HepG2 (cell line): ENCODE measurements around the gene DDX28. TPM values are rescaled to one million over a fixed set of nuclear protein-coding genes. Genes with fewer than 3 reads are reported as not detected.

Experiments used
- JUN ChIP-seq: sonication (generic); formaldehyde crosslinking; IDR thresholded peaks from 2 replicates; pipeline ENCODE4 v1.4.0; 2020; ENCODE audit warnings: mild to moderate bottlenecking, missing genetic modification reagents
- KLF16 ChIP-seq, 2 experiments: sonication (generic) in 1 of 2; formaldehyde crosslinking in 1 of 2; IDR thresholded peaks; 2 replicates each; pipeline versions ENCODE4 v1.6.1 to v1.8.0; 2016 to 2023; ENCODE audit warnings: missing genetic modification reagents in 2 of 2, missing compliant biosample characterization in 1 of 2
- MIER2 ChIP-seq: IDR thresholded peaks from 2 replicates; pipeline ENCODE4 v1.6.1; 2016; ENCODE audit warnings: missing biosample characterization, missing genetic modification reagents
- RFXAP ChIP-seq: sonication (generic); formaldehyde crosslinking; IDR thresholded peaks from 2 replicates; pipeline ENCODE4 v1.4.0; 2020; ENCODE audit warnings: missing genetic modification reagents, borderline replicate concordance
- ZNF510 ChIP-seq: sonication (generic); formaldehyde crosslinking; IDR thresholded peaks from 2 replicates; pipeline ENCODE4 v1.4.0; 2020; ENCODE audit warnings: low read depth, mild to moderate bottlenecking, missing genetic modification reagents
- ZNF547 ChIP-seq: sonication (generic); formaldehyde crosslinking; IDR thresholded peaks from 2 replicates; pipeline ENCODE4 v1.5.1; 2020; ENCODE audit warnings: mild to moderate bottlenecking, missing genetic modification reagents
- ZNF556 ChIP-seq: sonication (generic); formaldehyde crosslinking; IDR thresholded peaks from 2 replicates; pipeline ENCODE4 v1.4.0; 2020; ENCODE audit warnings: mild to moderate bottlenecking, missing genetic modification reagents, borderline replicate concordance
- ZNF660 ChIP-seq: sonication (generic); formaldehyde crosslinking; IDR thresholded peaks from 2 replicates; pipeline ENCODE4 v1.5.1; 2020; ENCODE audit warnings: mild to moderate bottlenecking, low read depth, missing genetic modification reagents, borderline replicate concordance
- ZNF777 ChIP-seq: sonication (generic); formaldehyde crosslinking; IDR thresholded peaks from 2 replicates; pipeline ENCODE4 v1.4.0; 2020; ENCODE audit warnings: missing genetic modification reagents
- ZNF788 ChIP-seq: sonication (generic); formaldehyde crosslinking; IDR thresholded peaks from 2 replicates; pipeline ENCODE4 v1.5.0; 2020; ENCODE audit warnings: mild to moderate bottlenecking, missing genetic modification reagents, borderline replicate concordance
- ZNF850 ChIP-seq: sonication (generic); formaldehyde crosslinking; conservative IDR thresholded peaks from 2 replicates; pipeline ENCODE4 v1.9.0; 2021; ENCODE audit warnings: mild to moderate bottlenecking, missing genetic modification reagents
- polyA plus RNA-seq, 8 experiments: library from polyadenylated mRNA; depleted of rRNA in 3 of 8; stranded (reverse) in 7 of 8; unstranded in 1 of 8; fragments of >200 nt; fragmentation: Illumina TruSeq in 4 of 8; extraction: Trizol in 4 of 8; gene quantifications; 2 replicates each; pipeline versions ENCODE4 v1.2.1 to v1.2.3, GENCODE V29; 2011 to 2016; ENCODE audit warnings: low read depth in 4 of 8, missing spikeins in 1 of 8, mixed read lengths in 1 of 8; ENCODE audit not compliant: insufficient read depth in 1 of 8
- total RNA-seq, 5 experiments: library from RNA; depleted of rRNA; stranded (reverse); fragments of >200 nt; fragmentation: Illumina TruSeq; extraction: Trizol; gene quantifications; 2 replicates each; pipeline ENCODE4 v1.2.3, GENCODE V29; 2016; ENCODE audit warnings: low read depth in 1 of 5
- TF ChIP-seq, protein P1 (sequence below): sonication (generic); formaldehyde crosslinking; IDR thresholded peaks from 2 replicates; pipeline ENCODE4 v1.4.0; 2020; ENCODE audit warnings: missing genetic modification reagents, borderline replicate concordance
- TF ChIP-seq, protein P2 (sequence below): sonication (generic); formaldehyde crosslinking; IDR thresholded peaks from 2 replicates; pipeline ENCODE4 v1.5.0; 2020; ENCODE audit warnings: missing genetic modification reagents
- TF ChIP-seq, protein P3 (sequence below): sonication (generic); formaldehyde crosslinking; IDR thresholded peaks from 2 replicates; pipeline ENCODE4 v1.4.0; 2020; ENCODE audit warnings: missing genetic modification reagents
- TF ChIP-seq, protein P4 (sequence below): sonication (generic); formaldehyde crosslinking; IDR thresholded peaks from 2 replicates; pipeline ENCODE4 v1.4.0; 2020; ENCODE audit warnings: missing genetic modification reagents, low read depth, mild to moderate bottlenecking, borderline replicate concordance
- TF ChIP-seq, protein P5 (sequence below): sonication (generic); formaldehyde crosslinking; IDR thresholded peaks from 2 replicates; pipeline ENCODE4 v1.4.0; 2020; ENCODE audit warnings: missing genetic modification reagents
- TF ChIP-seq, protein P6 (sequence below): sonication (generic); formaldehyde crosslinking; IDR thresholded peaks from 2 replicates; pipeline ENCODE4 v1.8.0; 2023; ENCODE audit warnings: mild to moderate bottlenecking, missing genetic modification reagents
- TF ChIP-seq, protein P7 (sequence below): IDR thresholded peaks from 2 replicates; pipeline ENCODE4 v1.6.1; 2016; ENCODE audit warnings: mild to moderate bottlenecking

Gene DDX28
- total and polyA plus RNA-seq, 2 of the 13 experiments (the other 11 are each of a cell fraction or from before 2014, with no cell fraction given): 14.1 to 16.4 TPM

DNA sequence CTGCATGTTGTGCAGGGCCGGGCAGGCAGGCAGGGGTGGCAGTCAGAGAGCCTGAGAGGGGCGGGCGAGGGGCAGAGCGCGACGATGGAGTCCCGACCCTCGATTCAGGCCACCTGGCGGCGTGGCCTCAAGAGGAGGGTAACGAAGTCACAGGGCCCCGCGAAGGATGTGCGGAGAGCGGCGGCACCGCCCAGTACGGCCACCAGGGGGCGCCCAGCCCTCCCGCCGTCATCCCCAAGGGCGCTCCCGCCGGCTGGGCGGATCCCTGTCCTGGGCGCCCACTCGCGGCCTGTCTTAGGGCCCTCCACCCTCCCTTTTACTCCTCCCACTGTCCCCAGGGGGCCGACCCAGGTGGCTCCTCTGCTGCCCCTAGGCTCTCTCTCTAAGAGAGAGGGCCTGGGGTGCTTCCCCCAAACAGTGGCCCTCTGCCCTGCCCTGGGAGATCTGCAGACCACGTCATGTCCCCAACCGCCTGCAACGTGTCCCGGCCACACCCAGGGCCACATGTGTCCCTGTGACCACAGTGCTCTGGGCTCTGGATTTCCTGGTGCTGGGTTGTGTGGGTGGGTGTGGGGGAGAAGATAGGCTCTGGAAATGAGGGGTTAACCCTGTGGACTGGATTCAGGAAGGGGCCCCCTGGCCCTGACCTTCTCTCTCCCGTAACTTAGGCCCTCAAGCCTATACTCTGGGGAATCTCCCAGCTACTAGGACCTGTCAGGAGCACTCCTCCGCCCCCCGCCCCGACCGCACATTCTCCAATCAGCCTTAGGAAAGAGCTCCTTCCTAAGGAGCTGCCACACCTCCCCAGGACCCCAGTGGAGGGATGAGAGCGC, 29.6 kb downstream of the DDX28 start (continued):
- TF ChIP-seq, protein P1, sequence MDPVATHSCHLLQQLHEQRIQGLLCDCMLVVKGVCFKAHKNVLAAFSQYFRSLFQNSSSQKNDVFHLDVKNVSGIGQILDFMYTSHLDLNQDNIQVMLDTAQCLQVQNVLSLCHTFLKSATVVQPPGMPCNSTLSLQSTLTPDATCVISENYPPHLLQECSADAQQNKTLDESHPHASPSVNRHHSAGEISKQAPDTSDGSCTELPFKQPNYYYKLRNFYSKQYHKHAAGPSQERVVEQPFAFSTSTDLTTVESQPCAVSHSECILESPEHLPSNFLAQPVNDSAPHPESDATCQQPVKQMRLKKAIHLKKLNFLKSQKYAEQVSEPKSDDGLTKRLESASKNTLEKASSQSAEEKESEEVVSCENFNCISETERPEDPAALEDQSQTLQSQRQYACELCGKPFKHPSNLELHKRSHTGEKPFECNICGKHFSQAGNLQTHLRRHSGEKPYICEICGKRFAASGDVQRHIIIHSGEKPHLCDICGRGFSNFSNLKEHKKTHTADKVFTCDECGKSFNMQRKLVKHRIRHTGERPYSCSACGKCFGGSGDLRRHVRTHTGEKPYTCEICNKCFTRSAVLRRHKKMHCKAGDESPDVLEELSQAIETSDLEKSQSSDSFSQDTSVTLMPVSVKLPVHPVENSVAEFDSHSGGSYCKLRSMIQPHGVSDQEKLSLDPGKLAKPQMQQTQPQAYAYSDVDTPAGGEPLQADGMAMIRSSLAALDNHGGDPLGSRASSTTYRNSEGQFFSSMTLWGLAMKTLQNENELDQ: no peak
- TF ChIP-seq JUN (CRISPR knock-in tag) (peak; percentile 28; the same call in 1 of the 2 replicates), ZNF547 (CRISPR knock-in tag) (peak; percentile 84; the same call in 1 of the 2 replicates), ZNF850 (0 out of 2 replicates have a peak, but pooled peaks have one; percentile 16), MIER2 (CRISPR knock-in tag) (0 out of 2 replicates have a peak, but pooled peaks have one; percentile 28), ZNF510 (CRISPR knock-in tag) (peak; percentile 66; the same call in 1 of the 2 replicates), RFXAP (peak; percentile 81; the same call in 1 of the 2 replicates), ZNF788 (peak; percentile 89; the same call in 1 of the 2 replicates), ZNF660 (CRISPR knock-in tag) (no peak), ZNF777 (CRISPR knock-in tag) (peak; percentile 51; the same call in 1 of the 2 replicates), ZNF556 (peak; percentile 35; the same call in 1 of the 2 replicates), KLF16 (CRISPR knock-in tag; IDR thresholded peaks at IDR 0.05) (peak; percentile 74 to 96; a peak in 3 of 4 replicates)
- TF ChIP-seq, protein P2, sequence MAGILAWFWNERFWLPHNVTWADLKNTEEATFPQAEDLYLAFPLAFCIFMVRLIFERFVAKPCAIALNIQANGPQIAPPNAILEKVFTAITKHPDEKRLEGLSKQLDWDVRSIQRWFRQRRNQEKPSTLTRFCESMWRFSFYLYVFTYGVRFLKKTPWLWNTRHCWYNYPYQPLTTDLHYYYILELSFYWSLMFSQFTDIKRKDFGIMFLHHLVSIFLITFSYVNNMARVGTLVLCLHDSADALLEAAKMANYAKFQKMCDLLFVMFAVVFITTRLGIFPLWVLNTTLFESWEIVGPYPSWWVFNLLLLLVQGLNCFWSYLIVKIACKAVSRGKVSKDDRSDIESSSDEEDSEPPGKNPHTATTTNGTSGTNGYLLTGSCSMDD: no peak
- TF ChIP-seq, protein P3, sequence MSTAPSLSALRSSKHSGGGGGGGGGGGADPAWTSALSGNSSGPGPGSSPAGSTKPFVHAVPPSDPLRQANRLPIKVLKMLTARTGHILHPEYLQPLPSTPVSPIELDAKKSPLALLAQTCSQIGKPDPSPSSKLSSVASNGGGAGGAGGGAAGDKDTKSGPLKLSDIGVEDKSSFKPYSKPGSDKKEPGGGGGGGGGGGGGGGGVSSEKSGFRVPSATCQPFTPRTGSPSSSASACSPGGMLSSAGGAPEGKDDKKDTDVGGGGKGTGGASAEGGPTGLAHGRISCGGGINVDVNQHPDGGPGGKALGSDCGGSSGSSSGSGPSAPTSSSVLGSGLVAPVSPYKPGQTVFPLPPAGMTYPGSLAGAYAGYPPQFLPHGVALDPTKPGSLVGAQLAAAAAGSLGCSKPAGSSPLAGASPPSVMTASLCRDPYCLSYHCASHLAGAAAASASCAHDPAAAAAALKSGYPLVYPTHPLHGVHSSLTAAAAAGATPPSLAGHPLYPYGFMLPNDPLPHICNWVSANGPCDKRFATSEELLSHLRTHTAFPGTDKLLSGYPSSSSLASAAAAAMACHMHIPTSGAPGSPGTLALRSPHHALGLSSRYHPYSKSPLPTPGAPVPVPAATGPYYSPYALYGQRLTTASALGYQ (CRISPR knock-in tag): peak; percentile 32; the same call in 1 of the 2 replicates
- TF ChIP-seq, protein P4, sequence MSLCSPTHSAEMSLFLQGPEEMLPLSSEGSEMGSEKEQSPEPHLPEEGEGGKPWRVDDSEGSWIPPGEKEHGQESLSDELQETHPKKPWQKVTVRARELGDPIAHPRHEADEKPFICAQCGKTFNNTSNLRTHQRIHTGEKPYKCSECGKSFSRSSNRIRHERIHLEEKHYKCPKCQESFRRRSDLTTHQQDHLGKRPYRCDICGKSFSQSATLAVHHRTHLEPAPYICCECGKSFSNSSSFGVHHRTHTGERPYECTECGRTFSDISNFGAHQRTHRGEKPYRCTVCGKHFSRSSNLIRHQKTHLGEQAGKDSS (CRISPR knock-in tag): peak; percentile 93
- TF ChIP-seq, protein P5, sequence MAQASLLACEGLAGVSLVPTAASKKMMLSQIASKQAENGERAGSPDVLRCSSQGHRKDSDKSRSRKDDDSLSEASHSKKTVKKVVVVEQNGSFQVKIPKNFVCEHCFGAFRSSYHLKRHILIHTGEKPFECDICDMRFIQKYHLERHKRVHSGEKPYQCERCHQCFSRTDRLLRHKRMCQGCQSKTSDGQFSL: peak; percentile 60; the same call in 1 of the 2 replicates
- TF ChIP-seq, protein P6, sequence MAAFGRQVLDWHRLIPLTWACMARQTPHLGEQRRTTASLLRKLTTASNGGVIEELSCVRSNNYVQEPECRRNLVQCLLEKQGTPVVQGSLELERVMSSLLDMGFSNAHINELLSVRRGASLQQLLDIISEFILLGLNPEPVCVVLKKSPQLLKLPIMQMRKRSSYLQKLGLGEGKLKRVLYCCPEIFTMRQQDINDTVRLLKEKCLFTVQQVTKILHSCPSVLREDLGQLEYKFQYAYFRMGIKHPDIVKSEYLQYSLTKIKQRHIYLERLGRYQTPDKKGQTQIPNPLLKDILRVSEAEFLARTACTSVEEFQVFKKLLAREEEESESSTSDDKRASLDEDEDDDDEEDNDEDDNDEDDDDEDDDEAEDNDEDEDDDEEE: peak; percentile 45; the same call in 1 of the 2 replicates
- TF ChIP-seq, protein P7, sequence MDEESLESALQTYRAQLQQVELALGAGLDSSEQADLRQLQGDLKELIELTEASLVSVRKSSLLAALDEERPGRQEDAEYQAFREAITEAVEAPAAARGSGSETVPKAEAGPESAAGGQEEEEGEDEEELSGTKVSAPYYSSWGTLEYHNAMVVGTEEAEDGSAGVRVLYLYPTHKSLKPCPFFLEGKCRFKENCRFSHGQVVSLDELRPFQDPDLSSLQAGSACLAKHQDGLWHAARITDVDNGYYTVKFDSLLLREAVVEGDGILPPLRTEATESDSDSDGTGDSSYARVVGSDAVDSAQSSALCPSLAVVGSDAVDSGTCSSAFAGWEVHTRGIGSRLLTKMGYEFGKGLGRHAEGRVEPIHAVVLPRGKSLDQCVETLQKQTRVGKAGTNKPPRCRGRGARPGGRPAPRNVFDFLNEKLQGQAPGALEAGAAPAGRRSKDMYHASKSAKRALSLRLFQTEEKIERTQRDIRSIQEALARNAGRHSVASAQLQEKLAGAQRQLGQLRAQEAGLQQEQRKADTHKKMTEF (CRISPR knock-in tag): peak; percentile 94
